COLO829 (cell line): ENCODE results near the gene ANAPC16.
"Not testable (repeated sequence)": the region's sequence is repeated elsewhere in the genome, so short reads cannot be mapped to it uniquely, and the experiment has no call there.

Experiments used
- DNase-seq: peaks from one replicate; pipeline ENCODE4 v3.0.0; 2012; ENCODE audit warnings: low spot score

ANAPC16 gene

DNA sequence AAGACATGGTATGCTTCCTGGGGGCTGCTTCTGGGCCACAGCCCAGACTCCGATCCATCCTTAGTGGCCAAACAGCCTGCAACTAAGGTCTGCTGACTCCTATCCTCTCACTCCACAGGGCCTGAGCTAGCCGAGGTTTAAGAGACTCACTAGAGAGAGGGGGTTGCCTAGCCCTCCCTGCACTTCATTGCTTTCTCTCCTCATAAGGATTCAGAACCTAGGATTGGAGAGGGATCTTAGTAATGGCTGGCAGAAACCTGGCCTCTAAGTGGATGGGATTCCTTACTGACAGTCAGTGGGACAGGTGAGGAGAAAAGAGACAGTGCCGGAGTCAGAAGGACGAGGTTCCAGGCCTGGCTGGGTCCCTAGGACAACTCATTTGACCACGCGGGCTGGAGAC is 49.7 kb downstream of the ANAPC16 start:
- DNase-seq, result no peak

DNA sequence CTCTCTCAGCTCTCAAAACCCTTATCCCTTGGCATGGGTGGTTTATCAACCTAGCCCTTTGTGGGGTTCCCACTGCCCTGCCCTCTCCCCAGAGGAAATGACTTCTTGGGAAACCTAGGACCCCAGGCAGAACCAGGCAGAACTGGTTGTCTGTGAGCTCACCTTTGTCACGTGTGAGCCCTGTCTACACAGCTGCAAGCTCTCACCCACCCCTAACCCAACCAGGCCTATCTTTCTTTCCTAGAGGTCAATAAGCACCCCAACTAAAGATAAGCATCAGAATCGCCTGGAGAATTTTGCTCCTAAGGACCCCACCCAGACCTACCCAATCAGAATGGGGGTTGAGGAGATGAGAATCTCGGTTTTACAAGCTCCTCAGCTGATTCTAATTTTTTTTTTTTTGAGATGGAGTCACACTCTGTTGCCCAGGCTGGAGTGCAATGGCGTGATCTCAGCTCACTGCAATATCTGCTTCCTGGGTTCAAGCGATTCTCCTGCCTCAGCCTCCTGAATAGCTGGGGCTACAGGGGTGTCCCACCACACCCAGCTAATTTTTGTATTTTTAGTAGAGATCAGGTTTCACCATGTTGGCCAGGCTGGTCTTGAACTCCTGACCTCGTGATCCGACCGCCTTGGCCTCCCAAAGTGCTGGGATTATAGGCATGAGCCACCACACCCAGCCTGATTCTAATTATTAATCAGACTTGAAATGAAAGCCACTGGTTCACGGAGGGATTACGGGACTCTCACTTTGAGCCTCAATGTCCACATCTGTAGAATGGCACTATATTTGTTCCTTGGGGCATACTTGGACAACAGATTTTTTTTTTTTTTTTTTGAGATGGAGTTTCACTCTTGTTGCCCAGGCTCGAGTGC is 50.4 kb downstream of the ANAPC16 start:
- DNase-seq, result no peak

DNA sequence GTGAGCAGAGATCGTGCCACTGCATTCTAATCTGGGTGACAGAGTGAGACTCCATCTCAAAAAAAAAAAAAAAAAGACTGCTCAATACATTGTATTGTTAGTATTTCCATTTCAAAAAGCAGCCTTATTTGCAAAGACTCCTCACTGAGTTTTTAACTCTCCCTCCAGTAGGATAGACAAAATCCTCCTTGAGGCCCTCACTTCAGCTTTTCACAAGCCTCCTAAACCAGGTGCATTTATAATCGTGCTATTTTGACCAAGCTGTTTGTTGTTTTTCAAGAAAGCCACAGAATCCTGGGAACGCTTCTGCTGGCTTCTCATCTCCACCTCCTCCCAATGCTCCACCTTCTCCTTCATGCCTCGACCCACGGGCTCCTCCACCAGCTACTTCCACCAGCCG is 51.6 kb downstream of the ANAPC16 start:
- no peak for DNase-seq

DNA sequence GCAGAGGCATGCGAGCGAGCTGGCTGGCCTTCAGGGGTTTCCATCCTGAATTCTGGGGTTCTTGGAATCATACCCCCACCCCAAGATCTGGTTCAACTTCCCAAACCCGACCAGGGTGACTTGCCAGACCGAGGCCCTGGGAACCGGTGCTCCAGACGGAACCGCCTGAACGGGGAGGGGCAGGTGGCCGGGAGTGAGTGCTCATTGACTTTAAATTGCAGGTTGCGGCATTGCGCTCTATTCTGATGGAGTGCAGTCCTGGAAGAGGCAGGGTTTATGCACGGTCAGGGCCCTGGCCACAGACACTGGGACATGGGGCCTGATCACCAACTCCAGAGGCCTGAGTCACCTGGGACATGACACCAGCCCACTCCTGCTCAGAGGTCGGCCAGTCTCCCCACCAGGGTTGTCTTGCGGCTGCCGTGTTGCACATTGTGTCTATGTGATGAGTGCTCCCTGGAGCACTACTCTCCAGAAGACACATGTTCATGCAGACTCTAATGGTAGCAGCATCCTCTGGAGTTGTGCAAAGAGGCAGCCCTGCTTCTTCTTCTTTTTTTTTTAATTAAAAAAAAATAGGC is 52.1 kb downstream of the ANAPC16 start:
- DNase-seq, result no peak

DNA sequence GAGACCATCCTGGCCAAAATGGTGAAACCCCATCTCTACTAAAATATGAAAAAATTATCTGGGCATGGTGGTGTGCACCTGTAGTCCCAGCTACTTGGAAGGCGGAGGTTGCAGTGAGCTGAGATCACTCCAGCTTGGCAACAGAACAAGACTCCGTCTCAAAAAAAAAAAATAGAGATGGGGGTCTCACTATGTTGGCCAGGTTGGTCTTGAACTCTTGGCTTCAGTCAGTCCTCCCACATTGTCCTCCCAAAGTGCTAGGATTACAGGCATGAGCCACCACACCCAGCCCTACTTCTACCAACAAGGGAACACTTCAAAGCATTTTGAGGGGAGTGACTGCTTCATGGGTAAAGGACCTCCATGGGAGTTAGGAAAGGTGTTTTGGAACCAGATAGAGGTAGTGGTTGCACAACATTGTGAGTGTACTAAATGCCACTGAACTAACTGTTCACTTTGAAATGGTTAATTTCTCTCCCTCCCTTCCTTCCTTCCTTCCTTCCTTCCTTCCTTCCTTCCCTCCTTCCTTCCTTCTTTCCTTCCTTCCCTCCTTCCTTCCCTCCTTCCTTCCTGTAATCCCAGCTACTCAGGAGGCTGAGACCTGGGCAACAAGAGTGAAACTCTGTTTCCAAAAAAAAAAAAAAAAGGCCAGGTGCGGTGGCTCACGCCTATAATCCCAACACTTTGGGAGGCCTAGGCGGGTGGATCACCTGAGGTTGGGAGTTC is 52.8 kb downstream of the ANAPC16 start:
- not testable (repeated sequence) for DNase-seq

DNA sequence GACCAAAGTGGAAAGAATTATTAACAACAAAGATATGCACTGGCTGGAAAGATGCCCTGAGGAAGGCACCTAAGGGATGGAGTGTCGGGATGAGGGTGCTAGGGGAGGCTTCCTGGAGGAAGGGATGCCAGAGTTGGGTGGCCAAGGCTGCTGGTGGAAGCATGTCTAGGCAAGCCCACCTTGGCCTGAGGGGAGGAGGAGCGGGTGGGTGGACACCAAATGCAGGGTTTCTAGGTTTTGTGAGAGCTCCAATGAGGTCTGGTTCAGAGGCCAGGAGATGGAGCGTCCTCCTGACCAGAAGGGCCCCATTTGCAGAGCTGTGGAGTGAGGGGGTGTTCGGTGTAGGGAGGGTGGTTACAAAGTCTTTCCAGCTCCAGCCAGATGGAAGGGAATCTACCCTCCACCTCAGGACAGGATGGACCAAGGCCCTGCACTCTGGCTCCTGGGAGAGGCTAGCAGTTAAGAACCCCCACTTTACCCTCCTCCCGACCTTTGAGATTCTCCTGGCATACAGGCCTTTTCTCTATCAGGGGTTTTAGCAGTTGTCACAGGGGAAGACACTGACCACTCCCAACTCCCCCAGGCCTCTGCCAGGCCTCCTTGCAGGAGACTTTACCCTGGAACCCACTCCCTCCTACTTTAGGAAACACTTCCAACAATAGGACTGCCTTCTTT is 54.9 kb downstream of the ANAPC16 start:
- DNase-seq, result no peak

DNA sequence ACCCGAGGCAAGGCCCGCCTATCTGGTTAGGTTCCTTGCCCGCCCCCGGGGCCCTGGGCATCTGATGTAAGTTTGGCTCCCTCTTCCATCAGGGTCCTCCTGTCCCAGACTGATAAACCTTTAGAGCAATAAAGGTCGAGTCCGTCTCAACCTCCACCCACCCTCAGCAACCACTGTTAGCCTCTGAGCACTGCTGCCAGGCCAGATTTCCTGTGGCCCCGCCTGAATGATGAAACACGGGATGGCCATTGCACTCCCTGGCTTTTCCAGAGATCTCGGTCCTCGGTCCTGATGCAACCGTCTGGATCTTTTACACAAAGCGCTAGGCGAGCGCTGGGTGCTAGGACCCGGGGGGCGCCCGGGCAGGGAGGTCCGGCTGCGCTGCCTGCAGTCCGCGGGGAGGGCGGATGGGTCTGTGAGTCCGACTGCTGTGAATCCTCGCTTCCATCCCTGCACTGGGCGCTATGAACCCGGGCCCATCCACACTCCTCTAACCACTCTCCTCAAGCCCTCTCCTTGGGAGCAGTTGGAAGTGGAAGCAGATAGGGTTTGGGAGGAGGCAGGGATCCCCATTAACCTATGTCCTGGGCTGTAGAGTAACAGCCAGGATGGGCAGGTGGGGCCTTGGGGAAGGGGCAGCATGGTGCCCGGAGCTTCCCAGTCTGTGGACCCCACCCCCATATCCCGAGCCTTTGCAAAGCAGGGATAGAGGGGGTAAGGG is 57.0 kb downstream of the ANAPC16 start:
- DNase-seq, result peak; percentile 51

DNA sequence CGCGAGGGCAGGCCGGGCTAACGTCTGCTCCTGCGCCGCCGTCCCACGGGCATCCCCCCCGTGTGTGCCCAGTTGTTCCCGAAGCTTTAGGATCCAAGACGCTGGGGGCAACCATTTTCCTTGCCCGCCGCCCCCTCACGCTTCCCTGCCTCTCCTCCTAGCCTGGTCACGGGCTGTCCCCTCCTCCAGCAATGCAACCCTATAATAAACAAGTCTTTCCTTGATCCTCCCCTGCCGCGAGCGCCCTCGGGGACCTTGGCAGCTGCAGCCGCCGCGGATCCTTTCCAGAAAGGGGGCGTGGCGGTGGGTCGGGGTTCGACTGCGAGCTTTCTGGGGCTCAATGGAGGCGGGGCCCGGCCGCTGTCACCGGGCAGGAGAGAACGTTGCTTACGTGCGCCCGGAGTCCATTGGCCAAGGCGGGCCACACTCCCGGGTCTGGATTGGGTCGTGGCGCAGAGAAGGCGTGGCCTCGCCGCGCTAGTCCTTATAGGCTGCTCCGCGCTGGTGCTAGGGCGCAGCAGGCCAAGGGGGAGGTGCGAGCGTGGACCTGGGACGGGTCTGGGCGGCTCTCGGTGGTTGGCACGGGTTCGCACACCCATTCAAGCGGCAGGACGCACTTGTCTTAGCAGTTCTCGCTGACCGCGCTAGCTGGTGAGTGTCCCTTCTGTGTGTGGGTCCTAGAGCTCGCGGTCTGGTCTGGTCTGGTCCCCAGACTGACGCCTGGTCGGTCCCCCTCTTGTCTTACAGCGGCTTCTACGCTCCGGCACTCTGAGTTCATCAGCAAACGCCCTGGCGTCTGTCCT is 57.8 kb downstream of the ANAPC16 start, which contains the start of gene DDIT4:
Gene DDIT4, plus strand, starts transcription at position 515 of the 803 bp plus-strand sequence. CDS start 293 bp downstream, outside the sequence.
- peak; percentile 96 for DNase-seq

DNA sequence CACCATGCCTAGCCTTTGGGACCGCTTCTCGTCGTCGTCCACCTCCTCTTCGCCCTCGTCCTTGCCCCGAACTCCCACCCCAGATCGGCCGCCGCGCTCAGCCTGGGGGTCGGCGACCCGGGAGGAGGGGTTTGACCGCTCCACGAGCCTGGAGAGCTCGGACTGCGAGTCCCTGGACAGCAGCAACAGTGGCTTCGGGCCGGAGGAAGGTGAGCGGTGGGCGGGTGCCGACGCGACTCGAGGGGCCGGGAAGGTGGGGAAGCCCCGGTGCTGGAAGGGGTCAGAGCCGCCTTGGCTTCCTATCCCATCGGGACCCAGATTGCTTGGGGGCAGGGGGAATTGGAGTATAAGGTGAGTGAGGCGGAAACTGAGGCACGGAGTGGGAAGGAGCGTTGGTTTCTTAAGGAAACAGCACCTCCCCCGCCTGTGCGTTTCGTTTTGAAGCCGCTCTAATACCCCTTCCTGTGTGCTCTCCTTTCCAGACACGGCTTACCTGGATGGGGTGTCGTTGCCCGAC is 58.5 kb downstream of the ANAPC16 start:
- no peak for DNase-seq

DNA sequence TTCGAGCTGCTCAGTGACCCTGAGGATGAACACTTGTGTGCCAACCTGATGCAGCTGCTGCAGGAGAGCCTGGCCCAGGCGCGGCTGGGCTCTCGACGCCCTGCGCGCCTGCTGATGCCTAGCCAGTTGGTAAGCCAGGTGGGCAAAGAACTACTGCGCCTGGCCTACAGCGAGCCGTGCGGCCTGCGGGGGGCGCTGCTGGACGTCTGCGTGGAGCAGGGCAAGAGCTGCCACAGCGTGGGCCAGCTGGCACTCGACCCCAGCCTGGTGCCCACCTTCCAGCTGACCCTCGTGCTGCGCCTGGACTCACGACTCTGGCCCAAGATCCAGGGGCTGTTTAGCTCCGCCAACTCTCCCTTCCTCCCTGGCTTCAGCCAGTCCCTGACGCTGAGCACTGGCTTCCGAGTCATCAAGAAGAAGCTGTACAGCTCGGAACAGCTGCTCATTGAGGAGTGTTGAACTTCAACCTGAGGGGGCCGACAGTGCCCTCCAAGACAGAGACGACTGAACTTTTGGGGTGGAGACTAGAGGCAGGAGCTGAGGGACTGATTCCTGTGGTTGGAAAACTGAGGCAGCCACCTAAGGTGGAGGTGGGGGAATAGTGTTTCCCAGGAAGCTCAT is 59.0 kb downstream of the ANAPC16 start:
- DNase-seq, result no peak

DNA sequence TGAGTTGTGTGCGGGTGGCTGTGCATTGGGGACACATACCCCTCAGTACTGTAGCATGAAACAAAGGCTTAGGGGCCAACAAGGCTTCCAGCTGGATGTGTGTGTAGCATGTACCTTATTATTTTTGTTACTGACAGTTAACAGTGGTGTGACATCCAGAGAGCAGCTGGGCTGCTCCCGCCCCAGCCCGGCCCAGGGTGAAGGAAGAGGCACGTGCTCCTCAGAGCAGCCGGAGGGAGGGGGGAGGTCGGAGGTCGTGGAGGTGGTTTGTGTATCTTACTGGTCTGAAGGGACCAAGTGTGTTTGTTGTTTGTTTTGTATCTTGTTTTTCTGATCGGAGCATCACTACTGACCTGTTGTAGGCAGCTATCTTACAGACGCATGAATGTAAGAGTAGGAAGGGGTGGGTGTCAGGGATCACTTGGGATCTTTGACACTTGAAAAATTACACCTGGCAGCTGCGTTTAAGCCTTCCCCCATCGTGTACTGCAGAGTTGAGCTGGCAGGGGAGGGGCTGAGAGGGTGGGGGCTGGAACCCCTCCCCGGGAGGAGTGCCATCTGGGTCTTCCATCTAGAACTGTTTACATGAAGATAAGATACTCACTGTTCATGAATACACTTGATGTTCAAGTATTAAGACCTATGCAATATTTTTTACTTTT is 59.7 kb downstream of the ANAPC16 start:
- DNase-seq, result no peak

DNA sequence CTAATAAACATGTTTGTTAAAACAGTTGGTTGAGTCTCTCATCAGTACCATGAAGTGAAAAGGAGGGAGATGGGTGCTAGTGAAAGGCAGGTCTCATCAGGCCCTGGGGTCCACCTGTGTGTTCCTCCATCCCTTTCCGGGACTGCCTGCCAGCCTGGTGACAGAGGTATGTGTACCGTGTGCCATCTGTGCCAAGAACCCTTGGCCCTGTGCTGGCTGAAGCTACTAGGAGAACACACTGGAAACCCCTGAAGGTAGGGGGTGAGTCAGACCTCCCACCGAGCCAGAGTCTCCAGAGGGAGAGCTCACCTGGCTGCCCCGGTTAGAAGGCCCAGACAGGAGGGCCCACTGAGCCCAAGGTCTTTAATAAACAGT is 60.2 kb downstream of the ANAPC16 start:
- DNase-seq, result no peak

DNA sequence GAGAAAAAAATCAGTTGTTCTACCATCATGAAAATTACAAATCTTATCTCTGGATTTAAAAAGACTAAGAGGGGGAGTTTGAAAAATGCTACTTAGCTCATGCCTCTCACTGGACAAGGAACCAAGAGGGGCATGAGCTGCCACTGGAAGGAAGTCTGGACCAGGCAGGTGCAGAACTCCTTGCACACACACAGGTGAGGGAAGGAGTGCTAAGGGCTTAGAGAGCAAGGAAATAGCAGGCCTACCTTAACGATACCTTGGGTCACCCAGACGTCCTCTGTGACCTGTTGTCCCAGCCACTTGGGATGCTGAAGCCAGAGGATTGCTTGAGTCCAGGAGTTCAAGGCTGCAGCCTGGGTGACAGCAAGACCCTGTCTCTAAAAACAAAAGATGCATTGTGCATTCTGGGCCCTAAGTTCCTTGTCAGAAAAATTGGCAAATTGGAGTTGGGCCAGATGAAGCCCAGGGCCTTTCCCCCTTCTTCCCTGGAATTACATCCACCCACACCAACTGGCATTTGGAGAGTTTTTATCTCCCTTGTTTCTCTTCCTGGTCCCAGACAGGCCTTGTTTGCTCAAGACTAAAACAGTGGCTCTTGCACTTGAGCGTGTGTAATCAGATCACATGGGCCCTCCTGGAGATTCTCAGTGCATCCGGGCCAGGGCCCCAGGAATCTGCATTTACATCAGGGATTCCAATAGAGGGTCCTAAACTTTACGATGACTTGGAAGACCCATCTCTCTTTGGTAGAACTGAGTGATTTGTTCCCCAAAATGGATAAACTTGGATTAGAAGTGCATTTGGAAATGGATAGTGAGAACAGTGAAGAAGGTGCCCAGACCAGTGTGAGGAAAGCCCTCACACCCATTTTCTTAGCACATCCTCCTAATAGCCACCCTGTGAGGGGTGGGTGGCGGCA is 60.9 kb downstream of the ANAPC16 start:
- DNase-seq, result peak; percentile 61

DNA sequence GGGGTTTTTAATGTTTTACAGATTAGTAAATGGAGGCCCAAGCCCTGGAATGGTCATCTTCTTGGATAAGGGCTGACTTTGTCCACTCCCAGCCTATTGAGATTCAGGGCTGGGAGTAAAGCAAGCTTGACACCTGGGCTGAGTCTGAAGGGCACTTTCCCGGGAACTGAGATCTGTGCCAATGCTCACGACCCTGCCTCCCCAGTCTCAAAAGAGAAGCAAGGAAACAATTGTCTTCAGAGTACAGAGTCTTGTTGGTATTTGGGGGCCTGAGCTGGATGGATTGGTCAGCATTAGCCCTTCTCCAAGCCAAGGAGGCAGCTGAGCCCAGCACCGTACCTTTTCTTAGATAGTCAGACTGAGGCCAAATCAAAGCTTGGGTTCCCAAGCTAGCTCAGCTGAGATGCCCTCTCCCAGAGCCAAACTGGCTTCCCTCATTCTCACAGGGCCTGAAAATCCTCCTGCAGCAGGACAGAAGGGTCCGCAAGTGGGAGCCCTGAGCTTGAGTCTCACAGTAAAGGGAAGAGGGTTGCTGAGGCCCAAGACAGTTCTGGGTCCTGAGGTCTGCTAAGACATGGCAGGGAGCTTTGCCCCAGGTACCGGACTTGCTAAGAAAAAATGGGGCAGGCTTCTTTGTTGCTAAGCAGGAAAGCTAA is 61.7 kb downstream of the ANAPC16 start:
- DNase-seq, result no peak

DNA sequence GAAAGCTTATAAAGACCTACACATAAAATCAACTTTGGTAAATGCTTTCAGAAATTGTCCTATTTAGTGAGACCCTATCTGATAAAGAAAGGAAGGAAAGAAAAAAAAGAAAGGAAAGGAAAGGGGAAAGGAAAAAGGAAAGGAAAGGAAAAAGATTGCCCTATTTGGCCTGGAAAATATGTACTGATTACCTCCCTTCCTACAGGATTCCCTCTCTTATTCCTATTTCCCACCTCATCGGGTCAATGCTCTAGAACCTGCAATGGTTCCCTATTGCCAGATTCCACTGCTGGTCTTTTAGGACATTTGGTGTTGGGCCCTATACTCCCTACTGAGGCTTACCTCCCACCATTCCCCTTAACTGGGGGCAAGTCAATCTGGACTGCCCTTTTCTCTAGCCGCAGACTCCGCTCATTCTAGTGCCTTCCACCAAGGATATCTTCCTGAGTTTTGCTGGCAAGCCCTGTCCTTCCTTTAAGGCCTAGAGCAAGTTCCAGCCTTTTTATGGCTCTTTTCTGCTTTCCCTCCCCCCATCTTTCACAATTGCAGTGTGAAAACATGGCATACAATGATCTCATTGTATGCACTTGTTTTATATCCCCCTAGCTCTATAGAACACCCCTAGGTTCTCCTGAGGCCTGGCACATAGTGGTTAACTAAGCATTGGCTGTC is 62.3 kb downstream of the ANAPC16 start:
- peak; percentile 74 for DNase-seq

DNA sequence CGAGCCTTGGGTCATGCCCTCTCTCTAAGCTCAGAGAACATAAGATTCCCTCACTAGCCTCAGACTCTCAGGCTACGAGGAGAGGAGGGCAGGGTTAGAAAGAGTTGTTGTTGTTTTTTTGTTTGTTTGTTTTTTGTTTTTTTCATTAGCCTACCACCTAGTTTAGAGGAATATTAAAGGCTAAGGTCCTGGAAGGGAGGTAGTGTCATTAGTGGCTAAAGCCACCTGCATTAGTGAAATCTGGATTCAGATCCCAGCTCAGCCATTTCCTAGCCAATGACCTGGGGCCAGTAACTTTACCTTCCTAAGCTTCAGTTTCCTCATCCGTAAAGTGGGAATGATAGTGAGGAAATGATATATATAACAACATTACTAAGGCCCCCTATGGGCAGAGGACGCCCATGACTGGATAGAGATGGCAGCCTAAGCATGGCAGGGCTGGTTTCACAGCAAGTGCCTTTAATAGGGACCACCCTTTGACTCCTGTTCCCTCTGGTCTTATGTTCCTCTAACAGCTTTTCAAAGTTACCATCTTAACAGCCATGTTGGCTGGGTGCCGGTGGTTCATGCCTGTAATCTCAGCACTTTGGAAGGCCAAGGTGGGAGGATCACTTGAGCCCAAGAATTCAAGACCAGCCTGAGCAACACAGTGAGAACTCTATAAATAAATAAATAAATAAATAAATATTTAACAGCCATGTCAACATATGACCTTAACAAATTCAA is 63.0 kb downstream of the ANAPC16 start:
- DNase-seq, result no peak

DNA sequence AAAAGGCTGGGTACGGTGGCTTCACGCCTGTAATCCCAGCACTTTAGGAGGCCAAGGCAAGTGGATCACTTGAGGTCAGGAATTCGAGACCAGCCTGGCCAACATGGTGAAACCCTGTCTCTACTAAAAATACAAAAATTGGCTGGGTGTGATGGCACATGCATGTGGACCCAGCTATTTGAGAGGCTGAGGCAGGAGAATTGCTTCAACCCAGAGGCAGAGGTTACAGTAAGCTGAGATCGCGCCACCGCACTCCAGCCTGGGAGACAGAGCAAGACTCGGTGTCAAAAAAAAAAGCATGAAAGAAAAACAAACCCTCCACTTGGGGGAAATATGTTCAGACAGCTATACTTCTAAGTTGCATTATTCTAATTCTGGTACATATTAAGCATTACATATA is 63.8 kb downstream of the ANAPC16 start:
- not testable (repeated sequence) for DNase-seq
